NCI-H2107 treated with DMSO at 0.1 percent for 48 hours (cell line): ENCODE measurements around the gene CFHR2.

Experiments
- DNase-seq: peaks from one replicate; lab custom pipeline; 2025; ENCODE audit not compliant: unreplicated experiment; lab: John Stamatoyannopoulos, UW

CFHR2 gene

DNA sequence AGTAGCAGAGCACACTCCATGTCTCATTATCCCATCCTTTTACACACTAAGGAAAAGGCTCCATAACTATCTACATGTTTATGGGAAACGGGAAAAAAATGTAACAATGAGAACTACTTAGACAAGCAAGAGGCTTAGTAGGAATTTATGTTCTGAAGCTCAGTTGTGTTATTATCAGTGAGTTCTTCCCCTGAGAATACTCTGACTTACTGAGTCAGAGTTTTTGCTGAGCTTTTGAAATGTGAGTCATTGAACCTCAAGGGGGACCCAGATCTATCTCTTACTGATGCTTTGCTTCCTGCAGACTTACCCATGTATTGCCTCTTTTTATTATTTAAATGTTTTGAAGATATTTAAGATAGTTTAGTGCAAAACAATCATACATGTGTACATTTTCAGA, 53.9 kb downstream of the CFHR2 start:
- no peak for DNase-seq

DNA sequence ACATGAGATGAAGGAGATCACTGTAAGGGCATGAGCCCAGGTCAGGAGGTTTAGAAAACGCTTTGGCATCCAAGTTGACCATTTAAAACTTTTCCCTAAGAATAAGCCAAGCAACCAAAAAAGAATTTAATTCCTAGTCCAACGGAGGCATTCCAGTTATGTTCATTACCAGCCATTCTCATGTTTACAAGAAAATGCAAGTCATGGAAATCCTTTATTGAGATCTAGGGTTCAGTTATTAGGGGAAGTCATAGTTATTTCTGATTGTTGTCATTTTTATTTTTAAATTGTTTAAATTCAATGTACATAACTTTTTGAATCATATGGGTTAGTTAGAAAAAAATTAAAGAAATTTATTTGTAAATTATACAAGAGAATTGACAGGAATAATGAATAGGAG, 58.3 kb downstream of the CFHR2 start:
- DNase-seq: no peak

DNA sequence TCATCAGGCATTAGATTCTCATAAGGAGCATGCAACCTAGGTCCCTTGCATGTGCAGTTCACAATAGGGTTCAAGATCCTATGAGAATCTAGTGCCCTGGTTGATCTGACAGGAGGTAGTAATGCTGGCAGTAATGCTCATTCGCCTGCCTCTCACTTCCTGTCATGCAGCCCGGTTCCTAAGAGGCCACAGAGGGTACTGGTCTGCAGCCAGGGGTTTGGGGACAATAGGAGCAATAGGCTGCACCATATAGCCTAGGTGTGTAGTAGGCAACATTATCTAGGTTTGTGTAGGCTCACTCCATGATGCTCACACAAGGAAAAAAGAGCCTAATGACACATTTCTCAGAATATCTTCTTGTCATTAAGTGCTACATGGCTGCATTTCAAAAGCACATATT, 59.6 kb downstream of the CFHR2 start:
- no peak for DNase-seq

DNA sequence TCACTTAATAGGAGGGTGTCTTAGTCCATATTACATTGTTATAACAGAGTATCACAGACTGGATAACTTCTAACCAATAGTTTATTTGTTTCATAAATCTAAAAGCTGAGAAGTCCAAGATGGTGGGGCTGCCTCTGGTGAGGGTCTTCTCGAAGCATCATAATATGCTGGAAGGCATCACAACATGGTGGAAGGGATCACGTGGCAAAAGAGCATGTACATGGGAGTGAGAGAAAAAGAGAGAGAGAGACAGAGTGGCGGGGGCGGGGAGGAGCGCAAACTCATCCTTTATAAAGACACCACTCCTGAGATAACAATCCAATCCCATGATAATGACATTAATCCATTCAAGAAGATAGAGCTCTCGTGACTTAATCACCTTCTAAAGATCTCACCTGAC, 65.3 kb downstream of the CFHR2 start:
- DNase-seq: no peak
